ENCODE data around the gene PRIMPOL. TPM values are rescaled to one million over a fixed set of nuclear protein-coding genes. Genes with fewer than 3 reads are reported as not detected.
"Not testable (repeated sequence)": the region's sequence is repeated elsewhere in the genome, so short reads cannot be mapped to it uniquely, and the experiment has no call there.

Gene PRIMPOL
- 16.4 and 19.7 TPM in 2 replicates for total RNA-seq

DNA sequence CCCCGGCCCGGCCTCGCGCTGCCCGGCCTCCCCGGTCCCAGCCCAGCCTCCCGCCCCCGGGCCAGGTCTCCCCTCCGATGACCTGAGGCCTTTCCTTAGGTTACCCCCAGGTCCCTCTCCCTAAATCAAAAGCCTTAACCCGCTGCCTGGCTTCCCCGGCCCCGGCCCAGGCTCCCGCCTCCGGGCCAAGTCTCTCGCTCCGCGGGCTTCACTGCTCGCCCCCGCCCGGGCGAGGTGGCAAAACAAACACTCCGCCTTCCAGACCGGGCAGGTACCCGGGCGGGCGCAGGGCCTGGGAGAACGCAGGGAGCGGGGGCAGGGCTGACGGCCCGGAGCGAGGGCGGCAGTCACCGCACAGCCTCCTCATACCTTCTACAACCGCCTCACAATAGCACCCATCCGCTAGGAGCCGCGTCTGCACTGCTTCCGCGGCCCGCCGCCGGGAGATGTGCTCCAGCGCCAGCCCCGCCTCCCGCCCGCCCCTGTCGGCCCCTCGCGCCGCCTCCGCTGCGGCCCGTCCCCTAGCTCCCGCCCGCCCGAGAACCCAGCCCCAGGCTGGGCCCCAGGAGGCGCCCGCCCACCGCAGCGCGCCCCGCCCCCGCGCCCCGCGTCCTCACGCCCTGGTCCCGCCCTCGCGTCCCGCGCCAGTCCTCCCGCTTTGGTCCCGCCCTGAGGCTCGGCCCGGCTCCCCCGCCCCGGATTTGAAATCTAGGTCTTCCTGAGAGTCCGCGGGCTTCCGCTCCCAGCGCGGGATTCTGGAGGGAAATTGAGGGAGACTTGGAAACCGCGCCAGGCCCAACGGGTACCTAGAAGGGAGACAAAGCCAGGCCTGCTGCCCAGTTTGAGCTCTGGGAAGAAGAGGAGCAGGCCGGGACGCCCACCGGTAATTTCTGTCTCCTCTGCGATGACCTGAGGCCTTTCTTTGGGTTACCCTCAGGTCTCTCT lies at the start of gene PRIMPOL, which contains the start of gene CASP3:
Gene PRIMPOL, plus strand, starts transcription at position 713 of the 945 bp plus-strand sequence. CDS start 7,403 bp downstream, outside the sequence.
Gene CASP3, minus strand, starts transcription at position 422 of the 945 bp plus-strand sequence. CDS start 10,994 bp downstream, outside the sequence.
- Mint-ChIP-seq H3K27ac (peak within 1 kb of the TSS; percentile 91), H3K4me3 (peak within 1 kb of the TSS; percentile 95), H3K4me1 (ENCODE audit: low read depth) (peaks cover 59% of the 10 kb centered on the region), H3K27me3 (ENCODE audit: insufficient read depth) (no peaks in the 10 kb centered on the region), H3K36me3 (ENCODE audit: low read depth) (peaks cover 48% of the 10 kb centered on the region), H3K9me3 (no peaks in the 10 kb centered on the region)
- intact Hi-C loops (cut with micrococcal nuclease) = loop anchor here (1.0 to 5.0 kb wide), 20 partner anchors 19 to 1144 kb away; partner anchors contain the start of genes ANKRD37, CENPU, ING2 and IRF2
- peak; percentile 96 for DNase-seq (ENCODE audit: low spot score)

- H3K4me3 Mint-ChIP-seq = peak overlapping the region; percentile 38
- peaks cover 22% of the 10 kb centered on the region for H3K27me3 Mint-ChIP-seq (ENCODE audit: insufficient read depth)
- DNase-seq (ENCODE audit: low spot score); intact Hi-C loops (cut with micrococcal nuclease); H3K27ac Mint-ChIP-seq; H3K36me3 Mint-ChIP-seq (ENCODE audit: low read depth); H3K4me1 Mint-ChIP-seq (ENCODE audit: low read depth): not testable (repeated sequence)
- peaks cover 33% of the 10 kb centered on the region for H3K9me3 Mint-ChIP-seq
These were observed 48.6 kb upstream of the PRIMPOL start for GRCh38 chr4:184600982-184601381.

DNA sequence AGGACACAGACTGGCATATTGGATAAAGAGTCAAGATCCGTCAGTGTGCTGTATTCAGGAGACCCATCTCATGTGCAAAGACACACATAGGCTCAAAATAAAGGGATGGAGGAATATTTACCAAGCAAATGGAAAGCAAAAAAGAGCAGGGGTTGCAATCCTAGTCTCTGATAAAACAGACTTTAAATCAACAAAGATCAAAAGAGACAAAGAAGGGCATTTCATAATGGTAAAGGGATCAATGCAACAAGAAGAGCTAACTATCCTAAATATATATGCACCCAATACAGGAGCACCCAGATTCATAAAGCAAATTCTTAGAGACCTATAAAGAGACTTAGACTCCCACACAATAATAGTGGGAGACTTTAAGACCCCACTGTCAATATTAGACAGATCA lies 46.7 kb upstream of the PRIMPOL start:
- H3K4me1 Mint-ChIP-seq (ENCODE audit: low read depth); H3K27ac Mint-ChIP-seq; intact Hi-C loops (cut with micrococcal nuclease); H3K4me3 Mint-ChIP-seq; DNase-seq (ENCODE audit: low spot score); H3K36me3 Mint-ChIP-seq (ENCODE audit: low read depth): not testable (repeated sequence)
- Mint-ChIP-seq H3K9me3 (peaks cover 41% of the 10 kb centered on the region), H3K27me3 (ENCODE audit: insufficient read depth) (peaks cover 28% of the 10 kb centered on the region)

GRCh38 chr4:184607429-184607828 lies 42.1 kb upstream of the PRIMPOL start:
- Mint-ChIP-seq H3K9me3 (peaks cover 37% of the 10 kb centered on the region), H3K27me3 (ENCODE audit: insufficient read depth) (peaks cover 25% of the 10 kb centered on the region)
- H3K4me1 Mint-ChIP-seq (ENCODE audit: low read depth); DNase-seq (ENCODE audit: low spot score); H3K4me3 Mint-ChIP-seq; intact Hi-C loops (cut with micrococcal nuclease); H3K27ac Mint-ChIP-seq; H3K36me3 Mint-ChIP-seq (ENCODE audit: low read depth): not testable (repeated sequence)

DNA sequence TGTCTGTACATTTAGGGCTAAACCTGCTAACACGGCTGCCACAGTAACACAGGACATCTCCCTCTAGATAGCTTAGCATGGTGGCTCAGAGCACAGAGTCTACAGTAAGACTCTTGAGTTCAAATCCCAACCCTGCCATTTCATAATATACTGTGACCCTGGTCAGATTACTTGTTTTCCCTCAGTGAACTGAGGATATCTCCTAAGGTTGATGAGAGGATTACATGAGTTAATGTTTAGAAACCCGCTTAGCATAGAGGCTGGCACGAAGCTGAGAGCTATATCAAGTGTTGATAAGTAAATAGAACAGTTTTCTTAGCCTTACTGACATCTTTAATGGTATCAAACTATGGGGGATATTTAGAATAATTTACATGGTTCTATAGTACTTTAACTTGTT lies 37.5 kb upstream of the PRIMPOL start:
- H3K36me3 Mint-ChIP-seq (ENCODE audit: low read depth) = peaks cover 8% of the 10 kb centered on the region
- intact Hi-C loops (cut with micrococcal nuclease) = no loop called here
- no peaks in the 10 kb centered on the region for H3K4me1 Mint-ChIP-seq (ENCODE audit: low read depth)
- peaks cover 21% of the 10 kb centered on the region for H3K9me3 Mint-ChIP-seq
- DNase-seq (ENCODE audit: low spot score) = no peak
- H3K27ac Mint-ChIP-seq = no peak overlapping the region
- no peak overlapping the region for H3K4me3 Mint-ChIP-seq
- H3K27me3 Mint-ChIP-seq (ENCODE audit: insufficient read depth) = no peaks in the 10 kb centered on the region

GRCh38 chr4:184613405-184613804 lies 36.1 kb upstream of the PRIMPOL start:
- intact Hi-C loops (cut with micrococcal nuclease) = no loop called here
- no peak for DNase-seq (ENCODE audit: low spot score)
- no peak overlapping the region for H3K4me3 Mint-ChIP-seq
- peaks cover 8% of the 10 kb centered on the region for H3K36me3 Mint-ChIP-seq (ENCODE audit: low read depth)
- no peaks in the 10 kb centered on the region for H3K27me3 Mint-ChIP-seq (ENCODE audit: insufficient read depth)
- no peak overlapping the region for H3K27ac Mint-ChIP-seq
- peaks cover 21% of the 10 kb centered on the region for H3K9me3 Mint-ChIP-seq
- H3K4me1 Mint-ChIP-seq (ENCODE audit: low read depth) = no peaks in the 10 kb centered on the region

- intact Hi-C loops (cut with micrococcal nuclease) = no loop called here
- Mint-ChIP-seq H3K36me3 (ENCODE audit: low read depth) (peaks cover 10% of the 10 kb centered on the region), H3K27ac (no peak overlapping the region), H3K27me3 (ENCODE audit: insufficient read depth) (no peaks in the 10 kb centered on the region), H3K4me1 (ENCODE audit: low read depth) (no peaks in the 10 kb centered on the region), H3K4me3 (no peak overlapping the region), H3K9me3 (peaks cover 21% of the 10 kb centered on the region)
- no peak for DNase-seq (ENCODE audit: low spot score)
These were observed 35.0 kb upstream of the PRIMPOL start for GRCh38 chr4:184614509-184614908.

DNA sequence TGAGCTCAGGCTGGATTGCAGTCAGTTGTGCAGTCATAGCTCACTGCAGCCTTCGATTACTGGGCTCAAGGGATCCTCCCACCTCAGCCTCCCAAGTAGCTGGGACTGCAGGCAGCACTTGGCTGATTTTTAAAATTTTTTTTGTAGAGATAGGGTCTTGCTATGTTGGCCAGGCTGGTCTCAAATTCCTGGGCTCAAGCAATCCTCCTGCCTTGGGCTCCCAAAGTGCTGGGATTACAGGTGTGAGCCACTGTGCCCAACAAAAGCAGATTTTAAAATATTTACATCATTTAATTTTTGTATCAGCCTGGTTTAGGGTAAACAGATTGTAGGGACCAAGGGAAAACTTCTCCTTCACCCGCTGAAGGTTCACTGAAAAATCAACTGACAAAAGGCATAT lies 33.4 kb upstream of the PRIMPOL start:
- H3K27ac Mint-ChIP-seq; DNase-seq (ENCODE audit: low spot score); intact Hi-C loops (cut with micrococcal nuclease); H3K4me1 Mint-ChIP-seq (ENCODE audit: low read depth); H3K4me3 Mint-ChIP-seq; H3K27me3 Mint-ChIP-seq (ENCODE audit: insufficient read depth): not testable (repeated sequence)
- H3K9me3 Mint-ChIP-seq = peaks cover 21% of the 10 kb centered on the region
- peaks cover 15% of the 10 kb centered on the region for H3K36me3 Mint-ChIP-seq (ENCODE audit: low read depth)

- Mint-ChIP-seq H3K27ac (no peak overlapping the region), H3K4me1 (ENCODE audit: low read depth) (no peaks in the 10 kb centered on the region), H3K4me3 (no peak overlapping the region), H3K36me3 (ENCODE audit: low read depth) (peaks cover 19% of the 10 kb centered on the region), H3K9me3 (peaks cover 21% of the 10 kb centered on the region), H3K27me3 (ENCODE audit: insufficient read depth) (no peaks in the 10 kb centered on the region)
- DNase-seq (ENCODE audit: low spot score) = no peak
- intact Hi-C loops (cut with micrococcal nuclease) = no loop called here
These were observed 32.6 kb upstream of the PRIMPOL start for GRCh38 chr4:184616633-184617551.

- Mint-ChIP-seq H3K27me3 (ENCODE audit: insufficient read depth) (no peaks in the 10 kb centered on the region), H3K4me3 (no peak overlapping the region), H3K4me1 (ENCODE audit: low read depth) (no peaks in the 10 kb centered on the region), H3K9me3 (peaks cover 21% of the 10 kb centered on the region), H3K36me3 (ENCODE audit: low read depth) (peaks cover 25% of the 10 kb centered on the region), H3K27ac (no peak overlapping the region)
- DNase-seq (ENCODE audit: low spot score) = no peak
- intact Hi-C loops (cut with micrococcal nuclease) = no loop called here
These were observed 31.8 kb upstream of the PRIMPOL start for GRCh38 chr4:184617600-184618196.

DNA sequence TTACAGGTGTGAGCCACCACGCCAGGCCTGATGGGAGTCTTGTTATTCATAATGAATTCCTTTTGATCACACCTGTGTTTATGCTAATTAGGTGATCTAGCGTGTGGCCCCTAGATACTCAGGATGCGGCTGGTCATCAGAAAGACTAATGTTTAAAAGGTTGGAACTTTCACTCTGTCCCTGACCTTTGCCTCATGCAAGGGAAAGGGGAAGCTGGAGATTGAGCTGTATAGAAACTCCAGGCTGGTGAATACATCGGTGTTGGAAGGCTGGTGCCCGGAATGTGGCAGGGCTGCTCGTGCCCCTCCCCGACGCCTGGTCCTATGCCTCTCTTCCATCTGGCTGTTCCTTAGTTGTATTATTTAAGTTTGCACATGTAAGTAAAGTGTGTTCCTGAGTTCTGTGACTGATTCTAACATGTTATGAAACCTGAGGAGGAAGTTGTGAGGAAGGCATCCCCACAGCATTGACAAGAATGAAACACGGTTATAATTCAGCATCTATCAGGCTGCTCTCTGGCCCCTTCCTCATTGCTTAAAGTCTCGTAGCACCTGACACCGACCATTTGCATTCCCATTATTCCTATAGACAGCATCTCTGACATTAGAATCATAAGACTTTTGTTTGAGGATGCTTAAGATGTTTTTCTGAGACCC lies 29.2 kb upstream of the PRIMPOL start:
- Mint-ChIP-seq H3K27me3 (ENCODE audit: insufficient read depth) (no peaks in the 10 kb centered on the region), H3K36me3 (ENCODE audit: low read depth) (peaks cover 35% of the 10 kb centered on the region), H3K4me3 (no peak overlapping the region), H3K27ac (no peak overlapping the region), H3K9me3 (peaks cover under 1% of the 10 kb centered on the region), H3K4me1 (ENCODE audit: low read depth) (peaks cover 7% of the 10 kb centered on the region)
- DNase-seq (ENCODE audit: low spot score) = no peak
- intact Hi-C loops (cut with micrococcal nuclease) = no loop called here

DNA sequence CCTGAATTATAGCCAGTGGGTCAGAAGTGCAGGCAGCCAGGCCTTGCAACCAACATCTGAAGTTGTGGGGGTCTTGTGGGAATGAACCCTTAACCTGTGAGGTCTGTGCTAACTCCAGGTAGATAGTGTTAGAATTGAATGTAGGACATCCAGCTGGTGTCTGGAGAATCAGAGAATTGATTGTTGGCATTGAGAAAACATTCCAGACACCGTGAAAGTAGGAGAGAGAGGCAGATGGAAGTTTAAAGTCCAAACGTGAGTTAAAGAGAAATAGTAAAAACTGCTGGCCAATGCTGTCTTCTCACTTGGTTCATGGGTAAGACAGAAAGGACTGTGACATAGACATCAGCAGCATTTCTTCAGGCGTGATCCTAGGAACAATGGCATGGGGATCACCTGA lies 28.0 kb upstream of the PRIMPOL start:
- intact Hi-C loops (cut with micrococcal nuclease) = no loop called here
- Mint-ChIP-seq H3K4me3 (no peak overlapping the region), H3K27ac (no peak overlapping the region), H3K9me3 (no peaks in the 10 kb centered on the region), H3K36me3 (ENCODE audit: low read depth) (peaks cover 39% of the 10 kb centered on the region), H3K27me3 (ENCODE audit: insufficient read depth) (no peaks in the 10 kb centered on the region), H3K4me1 (ENCODE audit: low read depth) (peaks cover 18% of the 10 kb centered on the region)
- no peak for DNase-seq (ENCODE audit: low spot score)
